Endothelial cell of umbilical vein (primary cell): ENCODE data around the gene ZNF319. TPM values are rescaled to one million over a fixed set of nuclear protein-coding genes. Genes with fewer than 3 reads are reported as not detected.

Source experiments
- BruUV-seq: library from RNA; stranded (reverse); fragments of 400-500 nt; replicated peaks from 2 replicates; lab custom pipeline; 2021; lab: Mats Ljungman, UMichigan
- CTCF ChIA-PET: fragments of 300-600, 350-600 bp; sonication (Branson Sonifier 250); formaldehyde crosslinking; loops from one replicate; lab custom pipeline; 2021; ENCODE audit warnings: antibody characterized with exemption, inconsistent platforms; lab: Charles Lee
- POLR2A ChIA-PET: fragments of 300-600, 350-600 bp; sonication (Branson Sonifier 250); formaldehyde crosslinking; loops from one replicate; lab custom pipeline; 2021; ENCODE audit warnings: antibody characterized with exemption, inconsistent platforms; lab: Charles Lee
- DNase-seq: peaks from one replicate; pipeline ENCODE4 v3.0.0-alpha.2; 2011; ENCODE audit warnings: low read depth, low spot score
- FAIRE-seq: peaks from 2 replicates; lab custom pipeline; 2011; peaks lifted over from hg19 to GRCh38; lab: Jason Lieb, UNC
- H2AFZ ChIP-seq: 2 replicates; pipeline ENCODE4 v1.6.0; 2012; ENCODE audit warnings: low read depth, low read length, control low read depth, inconsistent platforms
- H3K27ac ChIP-seq: 2 replicates; pipeline ENCODE4 v1.5.1; 2011; ENCODE audit warnings: low read depth, mild to moderate bottlenecking, control low read depth, low read length, moderate library complexity; ENCODE audit not compliant: insufficient read depth
- H3K27me3 ChIP-seq, 2 experiments: 2 replicates each; pipeline versions ENCODE4 v1.6.0 to v1.6.1; 2011; ENCODE audit warnings: low read length in 2 of 2, mixed read lengths in 1 of 2; ENCODE audit not compliant: control insufficient read depth in 2 of 2, insufficient read depth in 2 of 2
- H3K36me3 ChIP-seq, 2 experiments: 2 replicates in 1 of 2; 3 replicates in 1 of 2; pipeline ENCODE4 v1.5.1; 2011; ENCODE audit warnings: low read length in 2 of 2, mild to moderate bottlenecking in 1 of 2, moderate library complexity in 1 of 2; ENCODE audit not compliant: control insufficient read depth in 2 of 2, insufficient read depth in 2 of 2; ENCODE audit errors: extremely low read depth in 1 of 2
- H3K4me1 ChIP-seq: 3 replicates; pipeline ENCODE4 v1.5.1; 2011; ENCODE audit warnings: mild to moderate bottlenecking, low read length; ENCODE audit not compliant: control insufficient read depth, insufficient read depth; ENCODE audit errors: extremely low read depth
- H3K4me2 ChIP-seq: 2 replicates; pipeline ENCODE4 v1.6.1; 2011; ENCODE audit warnings: low read length, control low read depth, mixed read lengths; ENCODE audit not compliant: insufficient read depth
- H3K4me3 ChIP-seq, 3 experiments: fragments of 200-600 bp in 1 of 3; sonication (generic), shearing (Covaris generic) in 1 of 3; replicated peaks in 1 of 3; 2 replicates each; pipeline ENCODE4 v1.5.1; 2011 to 2016; ENCODE audit warnings: control low read depth in 3 of 3, low read length in 3 of 3, mild to moderate bottlenecking in 2 of 3, inconsistent platforms in 1 of 3, low read depth in 1 of 3, moderate library complexity in 1 of 3; ENCODE audit not compliant: insufficient read depth in 1 of 3
- H3K79me2 ChIP-seq: 2 replicates; pipeline ENCODE4 v1.6.0; 2012; ENCODE audit warnings: low read length, inconsistent platforms; ENCODE audit not compliant: control insufficient read depth, insufficient read depth
- H3K9ac ChIP-seq: replicated peaks from 2 replicates; pipeline ENCODE3; 2011; ENCODE audit warnings: low read length, control low read depth; ENCODE audit not compliant: insufficient read depth; ENCODE audit errors: extremely low read depth
- H3K9me1 ChIP-seq: replicated peaks from 3 replicates; pipeline ENCODE4 v1.6.0; 2011; ENCODE audit warnings: mild to moderate bottlenecking, low read length; ENCODE audit not compliant: control insufficient read depth, insufficient read depth; ENCODE audit errors: extremely low read depth
- H3K9me3 ChIP-seq: replicated peaks from 2 replicates; pipeline ENCODE4 v1.5.1; 2012; ENCODE audit warnings: low read length, inconsistent platforms; ENCODE audit not compliant: control insufficient read depth, insufficient read depth
- H4K20me1 ChIP-seq: replicated peaks from 2 replicates; pipeline ENCODE3; 2011; ENCODE audit warnings: mild to moderate bottlenecking, low read length; ENCODE audit not compliant: control insufficient read depth, insufficient read depth; ENCODE audit errors: extremely low read depth
- CTCF ChIP-seq, 2 donors: IDR thresholded peaks; 1 replicate in 1 of 2; 2 replicates in 1 of 2; pipeline ENCODE4 v1.5.1; 2011; ENCODE audit warnings: low read length in 2 of 2, mild to moderate bottlenecking in 2 of 2, moderate library complexity in 2 of 2, control low read depth in 1 of 2, inconsistent platforms in 1 of 2, low read depth in 1 of 2; ENCODE audit not compliant: insufficient read depth in 1 of 2; ENCODE audit errors: extremely low read depth in 1 of 2
- EZH2 ChIP-seq: IDR thresholded peaks from 2 replicates; pipeline ENCODE4 v1.6.1; 2012; ENCODE audit warnings: borderline replicate concordance, low read depth, mild to moderate bottlenecking, moderate library complexity, low read length, inconsistent platforms; ENCODE audit not compliant: severe bottlenecking
- FOS ChIP-seq: IDR thresholded peaks from 2 replicates; pipeline ENCODE4 v1.6.1; 2011; ENCODE audit warnings: mild to moderate bottlenecking, low read length, moderate library complexity, borderline replicate concordance; ENCODE audit not compliant: insufficient read depth
- GATA2 ChIP-seq: IDR thresholded peaks from 2 replicates; pipeline ENCODE4 v1.7.0; 2011; ENCODE audit warnings: low read depth, mild to moderate bottlenecking, moderate library complexity, mixed read lengths, low read length; ENCODE audit not compliant: insufficient read length, insufficient read depth
- JUN ChIP-seq: IDR thresholded peaks from 2 replicates; pipeline ENCODE4 v1.6.1; 2011; ENCODE audit warnings: borderline replicate concordance, low read depth; ENCODE audit not compliant: insufficient read length, insufficient read depth
- MAX ChIP-seq: IDR thresholded peaks from 2 replicates; pipeline ENCODE4 v1.6.1; 2011; ENCODE audit not compliant: insufficient read depth, insufficient read length
- MYC ChIP-seq: IDR thresholded peaks from one replicate; pipeline ENCODE4 v1.6.1; 2011; ENCODE audit warnings: mild to moderate bottlenecking, low read depth, low read length
- POLR2A ChIP-seq: IDR thresholded peaks from 2 replicates; pipeline ENCODE4 v1.6.1; 2012; ENCODE audit warnings: low read depth, mild to moderate bottlenecking, control low read depth, low read length
- POLR2AphosphoS5 ChIP-seq: IDR thresholded peaks from 2 replicates; pipeline ENCODE4 v1.6.1; 2012; ENCODE audit warnings: low read depth, mild to moderate bottlenecking, control low read depth, low read length, moderate library complexity; ENCODE audit not compliant: insufficient read depth
- dilution Hi-C: fragments of 300-500 bp; cut with MboI; formaldehyde crosslinking; loops from one replicate; pipeline ENCODE4 v1.15.0; 2019; ENCODE audit warnings: low sequenced_read_pairs; ENCODE audit not compliant: extremely low pct_ligation_motif_present
- intact Hi-C: fragments of 100-400 bp; cut with micrococcal nuclease; formaldehyde crosslinking; loops from one replicate; pipeline ENCODE4 v1.10.0; 2022
- polyA plus RNA-seq, 4 experiments: library from polyadenylated mRNA; depleted of rRNA in 3 of 4; stranded (reverse) in 3 of 4; unstranded in 1 of 4; fragments of >200 nt; gene quantifications; 2 replicates each; pipeline versions ENCODE4 v1.2.1 to v1.2.3, GENCODE V29; 2011 to 2012; ENCODE audit warnings: missing spikeins in 1 of 4
- total RNA-seq: library from RNA; stranded (reverse); gene quantifications from 2 replicates; pipeline ENCODE4 v1.2.3, GENCODE V29; 2021

Gene ZNF319
- total and polyA plus RNA-seq, 2 donors (not counting 3 experiments of a cell fraction or from before 2014, with no cell fraction given): 5.4 to 9.9 TPM

- Histone ChIP-seq H3K36me3 (no peaks in the 10 kb centered on the region), H3K79me2 (no peaks in the 10 kb centered on the region), H3K9me3 (no peaks in the 10 kb centered on the region), H4K20me1 (no peaks in the 10 kb centered on the region), H3K27me3 (no peaks in the 10 kb centered on the region), H3K4me1 (no peaks in the 10 kb centered on the region), H2AFZ (no peak overlapping the region), H3K27ac (no peak overlapping the region), H3K9me1 (no peaks in the 10 kb centered on the region), H3K4me3 (no peak overlapping the region), H3K4me2 (no peak overlapping the region), H3K9ac (no peak overlapping the region)
- CTCF ChIA-PET: no interaction called here
- FAIRE-seq: no peak
- dilution Hi-C loops (no loop called here), intact Hi-C loops (no loop called here)
- POLR2A ChIA-PET: no interaction called here
- no peak for DNase-seq
- TF ChIP-seq GATA2 (no peak), POLR2AphosphoS5 (no peak), POLR2A (no peak), JUN (no peak), MAX (no peak), CTCF (IDR thresholded peaks at IDR 0.05; ENCODE audit: extremely low read depth in 1 of 2, insufficient read depth in 1 of 2, low read depth in 1 of 2, low read length in 2 of 2) (no peak), EZH2 (no peak), FOS (no peak), MYC (no peak)
- no TSS peak for BruUV-seq
Measured at GRCh38 chr16:58040496-58040846, 40.0 kb upstream of the ZNF319 start.
